ENCODE results near the gene MAST4. TPM values are rescaled to one million over a fixed set of nuclear protein-coding genes. Genes with fewer than 3 reads are reported as not detected.

The MAST4 gene
- total RNA-seq, 2 donors from 2014 or later = 11.0 to 11.5 TPM

DNA sequence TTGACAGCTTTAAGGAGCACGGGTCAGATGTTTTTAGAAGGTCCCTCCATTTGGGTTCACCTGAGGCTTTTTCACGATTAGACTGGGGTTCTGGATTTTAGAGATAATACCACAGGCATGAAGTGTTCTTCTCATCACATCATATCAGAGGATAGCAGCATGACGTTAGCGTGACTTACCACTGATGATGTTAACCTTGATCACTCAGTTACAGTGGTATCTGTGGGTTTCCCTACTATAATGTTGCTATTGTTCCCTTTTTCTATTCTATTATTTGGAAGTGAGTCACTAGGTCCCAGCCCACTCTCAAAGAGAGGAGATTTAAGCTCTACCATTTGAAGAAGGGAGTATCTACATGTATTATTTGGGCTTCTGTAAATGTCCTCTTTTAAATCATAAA, 300.0 kb downstream of the MAST4 start:
- no peaks in the 10 kb centered on the region for H3K36me3 ChIP-seq (ENCODE audit: control insufficient read depth, insufficient read depth, low read length)
- H3K4me3 ChIP-seq (ENCODE audit: low read length) = no peak overlapping the region
- Mint-ChIP-seq H3K27me3 (ENCODE audit: insufficient read depth) (no peaks in the 10 kb centered on the region), H3K9me3 (no peaks in the 10 kb centered on the region), H3K36me3 (ENCODE audit: low read depth) (no peaks in the 10 kb centered on the region), H3K27ac (no peak overlapping the region), H3K4me1 (peaks cover 51% of the 10 kb centered on the region), H3K4me3 (no peak overlapping the region)
- H3K9ac ChIP-seq (ENCODE audit: extremely low read depth, low read length, poor library complexity, severe bottlenecking) = no peak overlapping the region
- no peak for TF ChIP-seq CTCF (conservative IDR thresholded peaks at IDR 0.05)
- 94 to 100% methylated on average over 2 to 4 of the region's 4 CpGs for WGBS, 2 experiments (ENCODE audit: insufficient coverage in 1 of 2, insufficient read length in 1 of 2)
- no peak for DNase-seq
- H3K4me1 ChIP-seq (ENCODE audit: control insufficient read depth, insufficient read depth, low read length) = peaks cover 19% of the 10 kb centered on the region
- H3K9me3 ChIP-seq (ENCODE audit: control insufficient read depth, low read length) = no peaks in the 10 kb centered on the region
- H3K27ac ChIP-seq (ENCODE audit: low read depth, low read length) = no peak overlapping the region
- H3K27me3 ChIP-seq (ENCODE audit: control insufficient read depth, insufficient read depth, low read length, poor library complexity, severe bottlenecking) = no peaks in the 10 kb centered on the region

DNA sequence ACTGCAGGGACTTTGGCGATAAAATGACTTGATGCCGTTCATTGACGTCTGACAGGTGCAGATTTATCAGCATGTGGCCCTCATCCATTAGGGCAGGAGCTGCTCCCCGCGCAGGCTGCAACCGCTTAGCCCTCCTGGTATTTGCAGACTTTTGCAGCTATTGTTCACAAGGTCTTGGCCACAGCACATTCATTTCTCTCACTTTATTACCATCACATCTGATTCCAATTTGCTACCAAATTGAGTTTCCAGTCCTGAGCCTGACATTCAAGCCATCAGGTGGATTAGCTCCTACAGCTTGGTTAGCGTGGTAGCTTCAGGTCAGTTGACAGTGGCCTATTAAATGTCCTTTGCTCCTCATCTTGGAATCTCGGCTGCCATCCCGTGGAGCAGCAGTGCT, 301.2 kb downstream of the MAST4 start:
- H3K4me1 ChIP-seq (ENCODE audit: control insufficient read depth, insufficient read depth, low read length) = peaks cover 19% of the 10 kb centered on the region
- H3K27ac Mint-ChIP-seq = no peak overlapping the region
- H3K27ac ChIP-seq (ENCODE audit: low read depth, low read length) = no peak overlapping the region
- DNase-seq = no peak
- no peaks in the 10 kb centered on the region for H3K36me3 ChIP-seq (ENCODE audit: control insufficient read depth, insufficient read depth, low read length)
- H3K9ac ChIP-seq (ENCODE audit: extremely low read depth, low read length, poor library complexity, severe bottlenecking) = no peak overlapping the region
- H3K4me3 Mint-ChIP-seq = no peak overlapping the region
- peaks cover 48% of the 10 kb centered on the region for H3K4me1 Mint-ChIP-seq
- H3K27me3 Mint-ChIP-seq (ENCODE audit: insufficient read depth) = no peaks in the 10 kb centered on the region
- no peaks in the 10 kb centered on the region for H3K9me3 Mint-ChIP-seq
- no peaks in the 10 kb centered on the region for H3K36me3 Mint-ChIP-seq (ENCODE audit: low read depth)
- no peak overlapping the region for H3K4me3 ChIP-seq (ENCODE audit: low read length)
- WGBS, 2 experiments (ENCODE audit: insufficient coverage in 1 of 2, insufficient read length in 1 of 2) = 82 to 88% methylated on average over 7 to 9 of the region's 9 CpGs
- no peak for TF ChIP-seq CTCF (conservative IDR thresholded peaks at IDR 0.05)
- no peaks in the 10 kb centered on the region for H3K9me3 ChIP-seq (ENCODE audit: control insufficient read depth, low read length)
- H3K27me3 ChIP-seq (ENCODE audit: control insufficient read depth, insufficient read depth, low read length, poor library complexity, severe bottlenecking) = no peaks in the 10 kb centered on the region

DNA sequence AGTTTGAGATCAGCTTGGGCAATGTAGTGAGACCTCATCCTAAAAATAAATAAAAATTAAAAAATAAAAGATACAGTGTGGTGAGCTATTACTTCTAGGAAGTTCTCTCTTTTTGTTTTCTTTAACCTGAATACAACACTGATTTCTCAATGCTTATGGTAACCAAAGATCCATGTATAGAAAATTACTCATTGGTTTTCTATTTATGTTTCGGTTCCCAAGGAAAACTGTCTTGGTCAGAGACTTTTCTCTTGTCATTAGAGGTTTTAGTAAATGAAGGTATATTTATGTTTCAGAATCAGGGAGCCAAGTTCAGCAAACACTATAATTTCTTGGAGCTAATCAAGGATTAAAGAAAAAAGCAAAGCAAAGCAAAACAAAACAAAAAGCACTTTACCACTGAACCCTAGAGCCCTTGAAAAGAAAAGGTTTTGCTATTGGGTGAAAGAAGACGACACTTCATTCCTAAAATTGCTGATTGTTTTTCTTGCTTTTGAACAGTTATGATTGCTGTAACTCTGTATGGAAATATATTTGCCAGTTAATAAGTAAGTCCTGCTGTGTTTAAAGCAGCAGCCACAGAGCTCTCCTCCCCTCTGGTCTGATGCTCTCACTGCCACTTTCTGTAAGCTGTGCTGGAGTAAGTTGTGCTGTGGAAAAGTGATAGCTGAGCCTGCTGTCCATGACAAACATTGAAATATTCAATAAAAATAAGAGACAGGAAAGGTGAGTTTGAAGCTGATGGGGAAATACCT, 302.2 kb downstream of the MAST4 start:
- no peaks in the 10 kb centered on the region for H3K9me3 Mint-ChIP-seq
- no peak overlapping the region for H3K9ac ChIP-seq (ENCODE audit: extremely low read depth, low read length, poor library complexity, severe bottlenecking)
- 92 to 100% methylated on average over 1 to 2 of the region's 2 CpGs for WGBS, 2 experiments (ENCODE audit: insufficient coverage in 1 of 2, insufficient read length in 1 of 2)

More for the DNA sequence above, 302.2 kb downstream of the MAST4 start:
- peaks cover 45% of the 10 kb centered on the region for H3K4me1 Mint-ChIP-seq
- H3K36me3 Mint-ChIP-seq (ENCODE audit: low read depth) = no peaks in the 10 kb centered on the region
- H3K27ac ChIP-seq (ENCODE audit: low read depth, low read length) = no peak overlapping the region
- H3K4me3 ChIP-seq (ENCODE audit: low read length) = no peak overlapping the region
- H3K27me3 Mint-ChIP-seq (ENCODE audit: insufficient read depth) = no peaks in the 10 kb centered on the region
- H3K27ac Mint-ChIP-seq = no peak overlapping the region
- no peak for TF ChIP-seq CTCF (conservative IDR thresholded peaks at IDR 0.05)
- H3K36me3 ChIP-seq (ENCODE audit: control insufficient read depth, insufficient read depth, low read length) = no peaks in the 10 kb centered on the region
- no peaks in the 10 kb centered on the region for H3K27me3 ChIP-seq (ENCODE audit: control insufficient read depth, insufficient read depth, low read length, poor library complexity, severe bottlenecking)
- DNase-seq = no peak
- H3K4me3 Mint-ChIP-seq = no peak overlapping the region
- H3K4me1 ChIP-seq (ENCODE audit: control insufficient read depth, insufficient read depth, low read length) = peaks cover 19% of the 10 kb centered on the region
- H3K9me3 ChIP-seq (ENCODE audit: control insufficient read depth, low read length) = no peaks in the 10 kb centered on the region

Measured in endodermal cell (in vitro differentiated cells).